Measurements from ENCODE around the gene F10. TPM values are rescaled to one million over a fixed set of nuclear protein-coding genes. Genes with fewer than 3 reads are reported as not detected.

The F10 gene
- total RNA-seq, 4 donors from 2014 or later = 0.61 to 21.6 (median 4.5) TPM

DNA sequence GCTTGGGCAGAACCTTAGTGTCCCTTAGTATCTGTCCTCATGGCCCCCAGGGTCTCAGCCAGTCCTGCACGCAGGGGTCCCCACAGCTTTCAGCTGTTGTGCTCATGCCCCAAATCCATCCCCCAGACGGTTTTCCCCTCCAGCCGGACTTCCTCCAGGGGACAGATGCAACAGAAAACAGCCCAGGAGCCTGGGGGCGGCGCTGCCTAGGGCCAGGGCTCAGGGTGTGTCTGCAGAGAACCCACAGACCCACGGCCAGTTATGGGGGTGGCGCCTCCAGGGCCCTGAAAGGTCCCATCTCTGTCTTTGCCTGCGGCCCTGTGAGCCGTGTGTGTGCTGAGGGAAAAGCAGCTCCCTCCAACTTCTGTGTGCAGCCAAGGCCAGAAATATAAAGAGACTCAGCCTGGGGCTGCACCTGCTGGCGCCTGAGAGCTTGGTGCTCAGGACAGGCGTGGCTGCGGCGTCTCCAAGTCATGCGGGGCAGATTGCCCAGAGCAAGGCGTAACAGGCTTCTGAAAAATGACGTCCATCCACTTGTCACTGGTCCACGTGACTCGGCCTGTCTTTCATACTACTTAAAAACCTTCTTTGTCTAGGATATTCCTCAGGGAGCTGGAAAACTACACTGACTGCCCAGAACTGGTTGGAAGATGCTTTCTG is 39.1 kb upstream of the F10 start:
- peak overlapping the region in 1 of 4 donors; percentile 18 for H3K27ac ChIP-seq
- H3K36me3 ChIP-seq = peaks cover 0 to 70% (median 0%) of the 10 kb centered on the region in 3 donors
- intact Hi-C loops (cut with DNase I) = no loop called here

GRCh38 chr13:113084094-113084942 is 38.3 kb upstream of the F10 start:
- DNase-seq = no peak
- TF ChIP-seq CTCF (IDR thresholded peaks at IDR 0.05) (peak in 1 of 6 experiments; percentile 14), POLR2A (IDR thresholded peaks at IDR 0.05) (no peak)
- H3K27ac ChIP-seq = peak overlapping the region in 1 of 4 donors; percentile 18
- H3K4me1 ChIP-seq = peaks cover 0 to 12% (median 0%) of the 10 kb centered on the region in 3 donors
- H3K36me3 ChIP-seq = peaks cover 0 to 69% (median 0%) of the 10 kb centered on the region in 3 donors
- intact Hi-C loops (cut with DNase I) = no loop called here
- H3K27me3 ChIP-seq = no peaks in the 10 kb centered on the region
- no peak overlapping the region for H3K4me3 ChIP-seq
- 88 to 90% methylated on average over 23 to 25 of the region's 25 CpGs for WGBS, 2 donors
- H3K9me3 ChIP-seq = no peaks in the 10 kb centered on the region

More for the DNA sequence above, 39.1 kb upstream of the F10 start:
- Histone ChIP-seq H3K4me3 (no peak overlapping the region), H3K9me3 (no peaks in the 10 kb centered on the region), H3K4me1 (peaks cover 0 to 12% (median 0%) of the 10 kb centered on the region in 3 donors), H3K27me3 (no peaks in the 10 kb centered on the region)
- WGBS, 2 donors = 39 to 50% methylated on average over 3 to 12 of the region's 18 CpGs
- TF ChIP-seq POLR2A (IDR thresholded peaks at IDR 0.05) (no peak), CTCF (IDR thresholded peaks at IDR 0.05) (no peak)
- no peak for DNase-seq

GRCh38 chr13:113084943-113085540 is 37.6 kb upstream of the F10 start:
- peaks cover 0 to 74% (median 0%) of the 10 kb centered on the region in 3 donors for H3K36me3 ChIP-seq
- TF ChIP-seq POLR2A (IDR thresholded peaks at IDR 0.05) (no peak), CTCF (IDR thresholded peaks at IDR 0.05) (no peak)
- no peak overlapping the region for H3K4me3 ChIP-seq
- H3K9me3 ChIP-seq = no peaks in the 10 kb centered on the region
- no peaks in the 10 kb centered on the region for H3K27me3 ChIP-seq
- intact Hi-C loops (cut with DNase I) = no loop called here
- no peak overlapping the region for H3K27ac ChIP-seq
- H3K4me1 ChIP-seq = peaks cover 0 to 12% (median 0%) of the 10 kb centered on the region in 3 donors
- WGBS, 2 donors = 83 to 95% methylated on average over 5 to 9 of the region's 24 CpGs
- no peak for DNase-seq

DNA sequence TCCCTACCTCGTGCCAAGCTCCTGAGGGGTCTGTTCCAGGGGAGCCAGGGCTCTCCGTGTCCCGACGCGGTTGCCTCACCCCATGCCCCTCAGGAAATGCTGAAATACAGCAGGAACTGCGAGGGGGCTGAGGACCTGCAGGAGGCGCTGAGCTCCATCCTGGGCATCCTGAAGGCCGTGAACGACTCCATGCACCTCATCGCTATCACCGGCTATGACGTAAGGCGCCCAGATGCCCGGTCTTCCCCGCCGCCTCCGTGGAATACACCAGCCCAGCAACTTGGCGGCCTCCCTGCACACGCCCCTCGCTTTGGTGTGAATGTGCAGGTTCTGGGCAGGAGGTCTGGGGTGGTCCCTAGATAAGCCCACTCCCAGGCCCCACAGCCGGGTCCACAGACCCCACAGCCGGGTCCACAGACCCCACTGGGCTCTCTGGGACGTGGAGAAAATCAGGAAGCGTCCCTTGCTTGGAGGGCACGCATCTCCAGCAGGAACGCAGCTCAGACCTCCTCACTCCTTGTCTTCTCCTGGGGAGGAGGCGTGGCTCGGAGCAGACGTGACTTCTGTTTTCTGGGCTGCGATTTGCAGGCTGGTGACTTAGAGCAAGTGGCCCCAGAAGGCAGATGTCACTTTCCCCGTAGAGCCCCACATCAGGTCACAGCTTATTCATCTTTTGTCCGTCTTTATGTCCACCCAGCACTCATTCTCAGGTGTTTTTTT is 36.4 kb upstream of the F10 start:
- peaks cover 0 to 80% (median 0%) of the 10 kb centered on the region in 3 donors for H3K36me3 ChIP-seq
- H3K27me3 ChIP-seq = no peaks in the 10 kb centered on the region
- no peak overlapping the region for H3K27ac ChIP-seq
- peaks cover 0 to 12% (median 0%) of the 10 kb centered on the region in 3 donors for H3K4me1 ChIP-seq
- DNase-seq = no peak
- TF ChIP-seq CTCF (IDR thresholded peaks at IDR 0.05) (no peak), POLR2A (IDR thresholded peaks at IDR 0.05) (no peak)
- H3K4me3 ChIP-seq = no peak overlapping the region
- no peaks in the 10 kb centered on the region for H3K9me3 ChIP-seq
- 82 to 86% methylated on average over 18 to 21 of the region's 32 CpGs for WGBS, 2 donors
- intact Hi-C loops (cut with DNase I) = no loop called here
